AG09309 (cell line): ENCODE results near the gene OSER1.

Experiments
- DNase-seq: peaks from one replicate; pipeline ENCODE4 v3.0.0-alpha.2; 2010; ENCODE audit warnings: low read depth
- H3K4me3 ChIP-seq: 2 replicates; pipeline ENCODE4 v1.5.1; 2011; ENCODE audit warnings: mild to moderate bottlenecking, low read depth, low read length, moderate library complexity; ENCODE audit not compliant: control insufficient read depth
- TF ChIP-seq, protein P1 (sequence below): IDR thresholded peaks from 2 replicates; pipeline ENCODE4 v1.5.1; 2011; ENCODE audit warnings: mild to moderate bottlenecking, low read depth, low read length, inconsistent platforms; ENCODE audit not compliant: insufficient read depth, control insufficient read depth; ENCODE audit errors: missing control alignments

Gene OSER1

DNA sequence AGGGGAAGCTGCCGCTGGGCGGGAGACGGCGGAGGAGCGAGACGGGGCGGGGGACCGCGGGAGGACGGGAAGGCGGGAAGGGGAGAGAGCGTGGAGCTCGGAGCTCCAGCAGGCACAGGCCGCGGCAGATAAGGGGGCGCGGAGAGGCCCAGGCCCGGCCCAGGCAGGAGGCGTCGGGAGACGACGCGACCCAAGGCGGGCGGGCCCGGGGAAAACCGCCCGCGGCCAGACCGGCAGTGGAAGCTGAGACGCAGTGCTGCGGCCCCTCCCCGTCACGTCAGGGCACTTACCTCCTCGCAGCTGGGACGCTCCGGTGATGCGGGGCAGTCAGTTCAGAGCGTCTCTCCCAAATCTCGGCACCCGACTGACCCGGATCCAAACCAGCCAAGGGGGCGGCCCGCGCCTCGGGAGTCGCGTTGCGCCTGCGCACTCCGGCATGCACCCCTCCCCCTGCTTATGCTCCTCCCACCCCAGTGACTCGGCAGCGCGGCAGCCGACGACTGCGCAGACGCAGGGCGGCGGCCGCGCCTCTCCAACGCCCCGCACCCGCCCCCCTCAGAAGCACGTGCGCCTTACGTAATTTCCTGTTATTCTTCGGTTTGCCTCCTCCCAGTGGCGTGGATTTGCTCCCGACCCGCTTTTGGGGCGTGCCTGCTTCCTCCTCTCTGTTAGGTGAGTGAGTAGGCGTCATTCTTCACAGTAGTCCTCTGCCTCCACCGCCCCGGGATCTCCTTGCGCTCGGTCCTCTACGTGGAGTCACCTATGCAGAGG is at the start of gene OSER1:
TSS of gene OSER1 (minus strand) at position 366 of the 771 bp plus-strand sequence. CDS start 3,814 bp downstream, outside the sequence.
- DNase-seq, result peak; percentile 84
- peak within 1 kb of the TSS; percentile 91 for H3K4me3 ChIP-seq
- TF ChIP-seq, protein P1, sequence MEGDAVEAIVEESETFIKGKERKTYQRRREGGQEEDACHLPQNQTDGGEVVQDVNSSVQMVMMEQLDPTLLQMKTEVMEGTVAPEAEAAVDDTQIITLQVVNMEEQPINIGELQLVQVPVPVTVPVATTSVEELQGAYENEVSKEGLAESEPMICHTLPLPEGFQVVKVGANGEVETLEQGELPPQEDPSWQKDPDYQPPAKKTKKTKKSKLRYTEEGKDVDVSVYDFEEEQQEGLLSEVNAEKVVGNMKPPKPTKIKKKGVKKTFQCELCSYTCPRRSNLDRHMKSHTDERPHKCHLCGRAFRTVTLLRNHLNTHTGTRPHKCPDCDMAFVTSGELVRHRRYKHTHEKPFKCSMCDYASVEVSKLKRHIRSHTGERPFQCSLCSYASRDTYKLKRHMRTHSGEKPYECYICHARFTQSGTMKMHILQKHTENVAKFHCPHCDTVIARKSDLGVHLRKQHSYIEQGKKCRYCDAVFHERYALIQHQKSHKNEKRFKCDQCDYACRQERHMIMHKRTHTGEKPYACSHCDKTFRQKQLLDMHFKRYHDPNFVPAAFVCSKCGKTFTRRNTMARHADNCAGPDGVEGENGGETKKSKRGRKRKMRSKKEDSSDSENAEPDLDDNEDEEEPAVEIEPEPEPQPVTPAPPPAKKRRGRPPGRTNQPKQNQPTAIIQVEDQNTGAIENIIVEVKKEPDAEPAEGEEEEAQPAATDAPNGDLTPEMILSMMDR, result no peak

DNA sequence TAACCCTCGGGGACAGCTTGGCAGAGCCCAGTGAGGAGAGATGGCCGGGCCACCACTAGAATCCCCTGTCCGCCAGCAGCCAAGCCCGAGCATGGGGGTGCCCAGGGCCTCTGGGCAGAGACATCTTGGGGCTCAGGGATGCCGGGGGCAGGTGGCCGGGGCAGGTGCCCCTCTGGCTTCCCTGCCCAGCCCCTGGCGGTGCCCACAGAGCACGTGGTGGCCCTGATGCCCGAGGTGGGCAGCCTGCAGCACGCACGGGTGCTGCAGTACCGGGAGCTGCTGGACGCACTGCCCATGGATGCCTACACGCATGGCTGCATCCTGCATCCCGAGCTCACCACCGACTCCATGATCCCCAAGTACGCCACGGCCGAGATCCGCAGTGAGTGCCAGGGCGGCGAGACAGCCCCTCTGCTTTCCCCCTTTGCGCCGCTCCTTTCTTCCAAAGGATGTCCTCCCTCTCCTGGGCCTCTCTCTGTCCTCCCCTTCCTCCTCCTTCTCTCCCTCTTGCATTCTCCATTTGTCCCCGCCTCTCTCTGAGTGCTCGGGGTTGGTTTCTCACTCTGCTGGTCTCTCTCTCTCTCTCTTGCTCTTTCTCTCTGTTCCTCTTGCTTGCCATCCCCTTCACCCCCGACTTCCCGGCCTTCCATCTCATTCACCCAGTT is 47.8 kb upstream of the OSER1 start:
- no peak for DNase-seq
- TF ChIP-seq, protein P1, result no peak
- no peak overlapping the region for H3K4me3 ChIP-seq

DNA sequence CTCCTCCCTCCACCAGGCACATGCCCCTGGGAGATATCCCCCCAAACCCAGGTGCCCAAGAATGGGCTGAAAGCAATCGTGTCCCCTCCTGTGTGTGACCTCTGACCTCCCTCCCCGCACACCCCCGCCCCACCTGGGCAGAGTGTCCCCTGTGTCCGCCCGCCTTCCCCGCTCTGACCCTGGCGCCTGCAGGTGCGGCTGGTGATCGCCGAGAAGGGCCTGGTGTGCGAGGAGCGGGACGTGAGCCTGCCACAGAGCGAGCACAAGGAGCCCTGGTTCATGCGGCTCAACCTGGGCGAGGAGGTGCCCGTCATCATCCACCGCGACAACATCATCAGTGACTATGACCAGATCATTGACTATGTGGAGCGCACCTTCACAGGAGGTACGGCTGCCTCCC is 46.4 kb upstream of the OSER1 start:
- TF ChIP-seq, protein P1, result no peak
- no peak overlapping the region for H3K4me3 ChIP-seq
- DNase-seq, result no peak

DNA sequence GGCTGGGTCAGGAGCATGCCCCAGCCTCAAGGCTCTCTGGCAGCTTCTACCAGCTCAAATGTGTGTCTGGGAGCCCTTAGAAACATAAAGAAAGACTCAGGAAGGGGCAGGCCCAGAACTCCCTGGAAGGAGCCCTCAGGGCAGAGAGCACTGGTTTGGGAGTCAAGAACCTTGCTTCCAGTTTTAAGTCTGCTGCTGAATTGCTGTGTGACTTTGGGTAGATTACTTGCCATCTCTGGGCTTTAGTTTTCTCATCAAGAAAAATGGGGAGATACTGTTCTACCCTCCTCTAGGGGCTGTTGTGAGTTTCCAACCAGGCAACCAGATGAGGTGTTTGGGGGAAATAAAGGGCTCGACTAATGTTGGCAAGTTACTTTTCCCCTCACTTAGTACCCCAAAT is 45.4 kb upstream of the OSER1 start:
- no peak for DNase-seq
- TF ChIP-seq, protein P1, result no peak
- no peak overlapping the region for H3K4me3 ChIP-seq

DNA sequence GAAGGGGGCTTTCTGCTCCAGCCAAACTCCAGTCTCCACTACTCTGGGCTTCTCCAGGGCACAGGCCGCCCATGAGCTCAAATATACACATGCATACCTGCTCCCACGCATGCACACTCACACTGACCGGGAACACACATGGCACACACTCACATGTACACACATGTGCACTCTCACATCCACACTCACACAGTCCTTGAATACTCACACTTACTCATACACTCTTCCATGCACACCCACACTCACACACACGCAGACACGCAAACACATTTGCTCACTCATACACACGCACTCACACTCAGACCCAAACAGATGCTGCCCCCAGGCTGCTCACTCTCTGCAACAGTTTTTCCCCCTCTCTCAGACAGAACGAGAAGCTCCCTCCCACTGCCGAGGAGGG is 43.5 kb upstream of the OSER1 start:
- DNase-seq, result no peak
- no peak overlapping the region for H3K4me3 ChIP-seq
- TF ChIP-seq, protein P1, result no peak

DNA sequence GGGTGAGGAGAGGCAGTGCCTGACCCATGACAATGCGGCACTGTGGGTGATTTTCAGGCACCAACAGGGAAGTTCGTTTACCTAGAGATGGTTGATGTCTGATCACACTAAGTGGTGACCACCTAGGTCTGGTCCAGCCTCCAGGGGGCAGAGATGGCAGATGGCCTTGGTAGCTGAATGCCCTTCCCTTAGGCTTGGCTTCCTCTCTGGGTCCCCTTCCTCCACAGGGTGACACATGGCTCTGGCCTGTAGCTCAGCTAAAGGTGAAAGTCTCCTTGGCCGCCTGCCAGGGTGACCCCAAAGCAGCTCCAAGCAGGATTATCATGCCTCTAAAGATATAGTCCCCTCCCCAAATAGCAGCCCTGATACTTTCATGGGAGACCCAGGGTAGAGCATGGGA is 43.0 kb upstream of the OSER1 start:
- TF ChIP-seq, protein P1, result no peak

More for the DNA sequence above, 43.0 kb upstream of the OSER1 start:
- no peak overlapping the region for H3K4me3 ChIP-seq
- DNase-seq, result no peak
